ENCODE results near the gene BCAS3.

Gene BCAS3

DNA sequence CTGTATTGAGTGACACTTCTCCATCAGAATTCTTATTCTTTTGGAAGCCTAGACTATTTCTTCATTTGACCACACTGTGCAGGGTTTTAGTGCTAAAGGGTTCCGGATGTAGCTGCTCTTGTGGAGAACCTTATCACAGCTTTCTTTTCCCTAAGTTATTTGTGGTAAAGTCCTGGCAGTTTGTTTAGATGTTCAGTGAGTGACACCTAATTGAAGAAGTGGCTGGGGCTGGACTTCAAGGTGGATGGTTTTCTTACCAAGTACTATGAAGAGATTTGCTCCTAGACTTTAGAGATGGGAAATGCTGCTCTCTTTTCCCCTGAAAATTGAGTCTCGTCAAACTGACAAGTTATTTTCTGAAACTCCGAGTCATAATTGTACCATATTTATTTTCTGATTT, 578.0 kb downstream of the BCAS3 start:
- H3K27ac ChIP-seq: peak overlapping the region; percentile 11

DNA sequence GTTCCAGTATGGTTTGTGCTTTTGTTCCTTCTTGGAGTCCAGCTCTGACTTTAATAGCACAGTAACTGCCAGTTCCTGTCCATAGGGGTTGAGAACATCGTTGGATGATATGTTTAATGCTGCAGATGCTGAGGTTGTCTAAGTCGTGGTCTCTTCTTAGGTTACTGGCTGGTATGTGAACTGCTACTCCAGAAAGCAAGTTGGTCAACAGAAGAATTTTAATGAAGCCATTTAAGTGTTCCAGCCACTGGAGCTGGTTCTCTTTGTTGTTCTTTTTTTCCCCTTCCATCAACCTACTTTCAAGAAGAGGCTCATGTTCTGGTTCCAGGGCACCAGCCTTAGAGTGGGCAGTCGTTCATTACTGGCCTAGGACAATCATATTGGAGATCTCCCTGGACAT, 581.7 kb downstream of the BCAS3 start:
- Histone ChIP-seq H3K9me3 (ENCODE audit: control insufficient read depth, low read length) (no peaks in the 10 kb centered on the region), H3K4me3 (ENCODE audit: low read depth, low read length) (no peak overlapping the region), H3K27ac (peak overlapping the region; percentile 3), H3K79me2 (no peaks in the 10 kb centered on the region), H3K27me3 (ENCODE audit: control insufficient read depth, insufficient read depth, low read length) (no peaks in the 10 kb centered on the region), H3K36me3 (ENCODE audit: control insufficient read depth, insufficient read depth, low read length) (no peaks in the 10 kb centered on the region), H2AFZ (no peak overlapping the region), H3K9ac (no peak overlapping the region), H3K4me1 (no peaks in the 10 kb centered on the region), H3K4me2 (ENCODE audit: low read length) (no peak overlapping the region)
- TF ChIP-seq, protein P1, sequence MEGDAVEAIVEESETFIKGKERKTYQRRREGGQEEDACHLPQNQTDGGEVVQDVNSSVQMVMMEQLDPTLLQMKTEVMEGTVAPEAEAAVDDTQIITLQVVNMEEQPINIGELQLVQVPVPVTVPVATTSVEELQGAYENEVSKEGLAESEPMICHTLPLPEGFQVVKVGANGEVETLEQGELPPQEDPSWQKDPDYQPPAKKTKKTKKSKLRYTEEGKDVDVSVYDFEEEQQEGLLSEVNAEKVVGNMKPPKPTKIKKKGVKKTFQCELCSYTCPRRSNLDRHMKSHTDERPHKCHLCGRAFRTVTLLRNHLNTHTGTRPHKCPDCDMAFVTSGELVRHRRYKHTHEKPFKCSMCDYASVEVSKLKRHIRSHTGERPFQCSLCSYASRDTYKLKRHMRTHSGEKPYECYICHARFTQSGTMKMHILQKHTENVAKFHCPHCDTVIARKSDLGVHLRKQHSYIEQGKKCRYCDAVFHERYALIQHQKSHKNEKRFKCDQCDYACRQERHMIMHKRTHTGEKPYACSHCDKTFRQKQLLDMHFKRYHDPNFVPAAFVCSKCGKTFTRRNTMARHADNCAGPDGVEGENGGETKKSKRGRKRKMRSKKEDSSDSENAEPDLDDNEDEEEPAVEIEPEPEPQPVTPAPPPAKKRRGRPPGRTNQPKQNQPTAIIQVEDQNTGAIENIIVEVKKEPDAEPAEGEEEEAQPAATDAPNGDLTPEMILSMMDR (IDR thresholded peaks at IDR 0.05): no peak

More for the DNA sequence above, 578.0 kb downstream of the BCAS3 start:
- Histone ChIP-seq H3K4me1 (no peaks in the 10 kb centered on the region), H3K4me2 (ENCODE audit: low read length) (no peak overlapping the region), H3K27me3 (ENCODE audit: control insufficient read depth, insufficient read depth, low read length) (no peaks in the 10 kb centered on the region), H3K9ac (no peak overlapping the region), H3K36me3 (ENCODE audit: control insufficient read depth, insufficient read depth, low read length) (no peaks in the 10 kb centered on the region), H3K79me2 (no peaks in the 10 kb centered on the region), H3K4me3 (ENCODE audit: low read depth, low read length) (no peak overlapping the region), H2AFZ (no peak overlapping the region), H3K9me3 (ENCODE audit: control insufficient read depth, low read length) (no peaks in the 10 kb centered on the region)
- TF ChIP-seq, protein P1 (IDR thresholded peaks at IDR 0.05): no peak

DNA sequence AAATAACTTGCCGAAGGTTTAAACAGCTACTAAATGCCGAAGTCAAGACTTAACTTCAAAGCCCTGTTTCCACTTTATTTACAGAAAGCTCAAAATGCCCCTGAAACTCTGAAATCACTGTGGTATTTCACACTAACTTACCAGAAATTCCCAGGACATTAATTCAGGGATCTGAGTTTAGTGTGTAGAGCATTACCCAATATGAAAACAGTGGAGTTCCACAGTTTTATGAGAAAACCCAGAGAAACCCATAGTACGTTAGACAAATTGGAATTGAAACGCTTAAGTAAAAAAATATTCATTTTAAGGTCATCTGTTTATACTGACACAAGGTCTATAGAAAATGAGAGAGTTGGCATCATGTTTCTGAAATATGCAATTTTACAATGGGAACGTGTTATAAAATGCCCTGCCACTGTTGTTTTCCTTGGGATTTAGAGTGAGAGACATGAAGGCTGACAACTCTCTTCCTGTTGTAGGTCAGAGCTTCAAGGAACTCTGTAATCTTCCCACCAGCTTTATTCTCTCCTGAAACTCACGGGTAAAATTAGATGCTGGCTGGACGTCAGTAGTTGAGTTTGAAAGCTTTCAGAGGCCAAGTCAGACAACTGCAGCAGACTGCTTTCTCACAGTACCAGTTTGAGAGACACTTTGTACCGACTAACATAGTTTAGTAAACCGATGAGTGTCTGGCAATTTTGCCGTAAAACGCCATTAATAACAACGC, 582.6 kb downstream of the BCAS3 start:
- H3K27ac ChIP-seq: peak overlapping the region; percentile 2
- H3K9ac ChIP-seq: no peak overlapping the region

DNA sequence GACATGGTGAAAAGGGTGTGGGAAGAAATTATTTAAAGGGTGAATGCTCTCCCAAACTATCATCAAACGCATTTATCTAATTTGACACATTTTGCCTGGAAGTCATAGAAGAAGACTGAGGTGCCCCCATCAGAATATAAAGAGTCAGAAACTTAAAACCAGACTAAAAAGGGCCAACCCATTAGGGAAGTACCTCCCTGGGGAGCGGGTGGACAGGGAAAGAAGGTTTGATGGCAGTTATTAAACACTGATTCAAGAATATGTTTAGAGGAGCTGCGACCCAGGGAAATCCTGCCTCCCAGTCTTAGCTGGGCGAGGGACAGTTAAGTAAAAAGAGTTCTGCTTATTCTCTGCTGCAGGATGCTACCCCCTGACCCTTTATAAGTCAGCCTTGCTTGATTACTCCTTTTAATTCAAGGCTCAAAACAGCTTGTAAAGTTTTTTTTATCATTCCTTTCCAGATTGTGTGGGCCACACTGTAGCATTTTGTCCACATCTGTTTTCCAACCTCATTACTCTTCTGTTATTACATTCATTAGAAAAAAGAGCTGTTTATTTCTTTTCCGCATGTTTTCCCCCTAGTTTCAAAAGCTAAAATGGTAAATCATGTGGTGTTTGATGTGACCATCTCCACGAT, 583.5 kb downstream of the BCAS3 start:
- Histone ChIP-seq H3K79me2 (no peaks in the 10 kb centered on the region), H3K36me3 (ENCODE audit: control insufficient read depth, insufficient read depth, low read length) (no peaks in the 10 kb centered on the region), H3K27ac (peak overlapping the region; percentile 2), H3K9me3 (ENCODE audit: control insufficient read depth, low read length) (no peaks in the 10 kb centered on the region), H3K27me3 (ENCODE audit: control insufficient read depth, insufficient read depth, low read length) (no peaks in the 10 kb centered on the region), H2AFZ (no peak overlapping the region), H3K4me3 (ENCODE audit: low read depth, low read length) (no peak overlapping the region), H3K4me1 (no peaks in the 10 kb centered on the region), H3K9ac (no peak overlapping the region), H3K4me2 (ENCODE audit: low read length) (no peak overlapping the region)
- TF ChIP-seq, protein P1 (IDR thresholded peaks at IDR 0.05): no peak

More for the DNA sequence above, 582.6 kb downstream of the BCAS3 start:
- TF ChIP-seq, protein P1 (IDR thresholded peaks at IDR 0.05): no peak
- Histone ChIP-seq H3K9me3 (ENCODE audit: control insufficient read depth, low read length) (no peaks in the 10 kb centered on the region), H3K27me3 (ENCODE audit: control insufficient read depth, insufficient read depth, low read length) (no peaks in the 10 kb centered on the region), H3K4me3 (ENCODE audit: low read depth, low read length) (no peak overlapping the region), H3K4me1 (no peaks in the 10 kb centered on the region), H3K4me2 (ENCODE audit: low read length) (no peak overlapping the region), H3K36me3 (ENCODE audit: control insufficient read depth, insufficient read depth, low read length) (no peaks in the 10 kb centered on the region), H3K79me2 (no peaks in the 10 kb centered on the region), H2AFZ (no peak overlapping the region)
